Endothelial cell of umbilical vein (primary cell): Measurements from ENCODE around the gene SLC24A3. TPM values are rescaled to one million over a fixed set of nuclear protein-coding genes. Genes with fewer than 3 reads are reported as not detected.

Source experiments
- BruUV-seq: library from RNA; stranded (reverse); fragments of 400-500 nt; replicated peaks from 2 replicates; lab custom pipeline; 2021; lab: Mats Ljungman, UMichigan
- CTCF ChIA-PET: fragments of 300-600, 350-600 bp; sonication (Branson Sonifier 250); formaldehyde crosslinking; loops from one replicate; lab custom pipeline; 2021; ENCODE audit warnings: antibody characterized with exemption, inconsistent platforms; lab: Charles Lee
- POLR2A ChIA-PET: fragments of 300-600, 350-600 bp; sonication (Branson Sonifier 250); formaldehyde crosslinking; loops from one replicate; lab custom pipeline; 2021; ENCODE audit warnings: antibody characterized with exemption, inconsistent platforms; lab: Charles Lee
- DNase-seq: peaks from one replicate; pipeline ENCODE4 v3.0.0-alpha.2; 2011; ENCODE audit warnings: low read depth, low spot score
- FAIRE-seq: peaks from 2 replicates; lab custom pipeline; 2011; peaks lifted over from hg19 to GRCh38; lab: Jason Lieb, UNC
- H2AFZ ChIP-seq: 2 replicates; pipeline ENCODE4 v1.6.0; 2012; ENCODE audit warnings: low read depth, low read length, control low read depth, inconsistent platforms
- H3K27ac ChIP-seq: 2 replicates; pipeline ENCODE4 v1.5.1; 2011; ENCODE audit warnings: low read depth, mild to moderate bottlenecking, control low read depth, low read length, moderate library complexity; ENCODE audit not compliant: insufficient read depth
- H3K27me3 ChIP-seq, 2 experiments: 2 replicates each; pipeline versions ENCODE4 v1.6.0 to v1.6.1; 2011; ENCODE audit warnings: low read length in 2 of 2, mixed read lengths in 1 of 2; ENCODE audit not compliant: control insufficient read depth in 2 of 2, insufficient read depth in 2 of 2
- H3K36me3 ChIP-seq, 2 experiments: 2 replicates in 1 of 2; 3 replicates in 1 of 2; pipeline ENCODE4 v1.5.1; 2011; ENCODE audit warnings: low read length in 2 of 2, mild to moderate bottlenecking in 1 of 2, moderate library complexity in 1 of 2; ENCODE audit not compliant: control insufficient read depth in 2 of 2, insufficient read depth in 2 of 2; ENCODE audit errors: extremely low read depth in 1 of 2
- H3K4me1 ChIP-seq: 3 replicates; pipeline ENCODE4 v1.5.1; 2011; ENCODE audit warnings: mild to moderate bottlenecking, low read length; ENCODE audit not compliant: control insufficient read depth, insufficient read depth; ENCODE audit errors: extremely low read depth
- H3K4me2 ChIP-seq: 2 replicates; pipeline ENCODE4 v1.6.1; 2011; ENCODE audit warnings: low read length, control low read depth, mixed read lengths; ENCODE audit not compliant: insufficient read depth
- H3K4me3 ChIP-seq, 3 experiments: fragments of 200-600 bp in 1 of 3; sonication (generic), shearing (Covaris generic) in 1 of 3; replicated peaks in 1 of 3; 2 replicates each; pipeline ENCODE4 v1.5.1; 2011 to 2016; ENCODE audit warnings: control low read depth in 3 of 3, low read length in 3 of 3, mild to moderate bottlenecking in 2 of 3, inconsistent platforms in 1 of 3, low read depth in 1 of 3, moderate library complexity in 1 of 3; ENCODE audit not compliant: insufficient read depth in 1 of 3
- H3K79me2 ChIP-seq: 2 replicates; pipeline ENCODE4 v1.6.0; 2012; ENCODE audit warnings: low read length, inconsistent platforms; ENCODE audit not compliant: control insufficient read depth, insufficient read depth
- H3K9ac ChIP-seq: replicated peaks from 2 replicates; pipeline ENCODE3; 2011; ENCODE audit warnings: low read length, control low read depth; ENCODE audit not compliant: insufficient read depth; ENCODE audit errors: extremely low read depth
- H3K9me1 ChIP-seq: replicated peaks from 3 replicates; pipeline ENCODE4 v1.6.0; 2011; ENCODE audit warnings: mild to moderate bottlenecking, low read length; ENCODE audit not compliant: control insufficient read depth, insufficient read depth; ENCODE audit errors: extremely low read depth
- H3K9me3 ChIP-seq: replicated peaks from 2 replicates; pipeline ENCODE4 v1.5.1; 2012; ENCODE audit warnings: low read length, inconsistent platforms; ENCODE audit not compliant: control insufficient read depth, insufficient read depth
- H4K20me1 ChIP-seq: replicated peaks from 2 replicates; pipeline ENCODE3; 2011; ENCODE audit warnings: mild to moderate bottlenecking, low read length; ENCODE audit not compliant: control insufficient read depth, insufficient read depth; ENCODE audit errors: extremely low read depth
- CTCF ChIP-seq, 2 donors: IDR thresholded peaks; 1 replicate in 1 of 2; 2 replicates in 1 of 2; pipeline ENCODE4 v1.5.1; 2011; ENCODE audit warnings: low read length in 2 of 2, mild to moderate bottlenecking in 2 of 2, moderate library complexity in 2 of 2, control low read depth in 1 of 2, inconsistent platforms in 1 of 2, low read depth in 1 of 2; ENCODE audit not compliant: insufficient read depth in 1 of 2; ENCODE audit errors: extremely low read depth in 1 of 2
- EZH2 ChIP-seq: IDR thresholded peaks from 2 replicates; pipeline ENCODE4 v1.6.1; 2012; ENCODE audit warnings: borderline replicate concordance, low read depth, mild to moderate bottlenecking, moderate library complexity, low read length, inconsistent platforms; ENCODE audit not compliant: severe bottlenecking
- FOS ChIP-seq: IDR thresholded peaks from 2 replicates; pipeline ENCODE4 v1.6.1; 2011; ENCODE audit warnings: mild to moderate bottlenecking, low read length, moderate library complexity, borderline replicate concordance; ENCODE audit not compliant: insufficient read depth
- GATA2 ChIP-seq: IDR thresholded peaks from 2 replicates; pipeline ENCODE4 v1.7.0; 2011; ENCODE audit warnings: low read depth, mild to moderate bottlenecking, moderate library complexity, mixed read lengths, low read length; ENCODE audit not compliant: insufficient read length, insufficient read depth
- JUN ChIP-seq: IDR thresholded peaks from 2 replicates; pipeline ENCODE4 v1.6.1; 2011; ENCODE audit warnings: borderline replicate concordance, low read depth; ENCODE audit not compliant: insufficient read length, insufficient read depth
- MAX ChIP-seq: IDR thresholded peaks from 2 replicates; pipeline ENCODE4 v1.6.1; 2011; ENCODE audit not compliant: insufficient read depth, insufficient read length
- MYC ChIP-seq: IDR thresholded peaks from one replicate; pipeline ENCODE4 v1.6.1; 2011; ENCODE audit warnings: mild to moderate bottlenecking, low read depth, low read length
- POLR2A ChIP-seq: IDR thresholded peaks from 2 replicates; pipeline ENCODE4 v1.6.1; 2012; ENCODE audit warnings: low read depth, mild to moderate bottlenecking, control low read depth, low read length
- POLR2AphosphoS5 ChIP-seq: IDR thresholded peaks from 2 replicates; pipeline ENCODE4 v1.6.1; 2012; ENCODE audit warnings: low read depth, mild to moderate bottlenecking, control low read depth, low read length, moderate library complexity; ENCODE audit not compliant: insufficient read depth
- dilution Hi-C: fragments of 300-500 bp; cut with MboI; formaldehyde crosslinking; loops from one replicate; pipeline ENCODE4 v1.15.0; 2019; ENCODE audit warnings: low sequenced_read_pairs; ENCODE audit not compliant: extremely low pct_ligation_motif_present
- intact Hi-C: fragments of 100-400 bp; cut with micrococcal nuclease; formaldehyde crosslinking; loops from one replicate; pipeline ENCODE4 v1.10.0; 2022
- polyA plus RNA-seq, 4 experiments: library from polyadenylated mRNA; depleted of rRNA in 3 of 4; stranded (reverse) in 3 of 4; unstranded in 1 of 4; fragments of >200 nt; gene quantifications; 2 replicates each; pipeline versions ENCODE4 v1.2.1 to v1.2.3, GENCODE V29; 2011 to 2012; ENCODE audit warnings: missing spikeins in 1 of 4
- total RNA-seq: library from RNA; stranded (reverse); gene quantifications from 2 replicates; pipeline ENCODE4 v1.2.3, GENCODE V29; 2021

The SLC24A3 gene
- total and polyA plus RNA-seq, 2 donors (not counting 3 experiments of a cell fraction or from before 2014, with no cell fraction given) = not detected

- no peak overlapping the region for H3K4me2 ChIP-seq
- no peaks in the 10 kb centered on the region for H3K27me3 ChIP-seq
- H3K79me2 ChIP-seq = no peaks in the 10 kb centered on the region
- TF ChIP-seq JUN = no peak
- TF ChIP-seq FOS = no peak
- no peak for TF ChIP-seq MYC
- TF ChIP-seq POLR2A = no peak
- no peak for TF ChIP-seq MAX
- TF ChIP-seq CTCF (IDR thresholded peaks at IDR 0.05; ENCODE audit: extremely low read depth in 1 of 2, insufficient read depth in 1 of 2, low read depth in 1 of 2, low read length in 2 of 2) = no peak
- TF ChIP-seq EZH2 = no peak
- no peak for TF ChIP-seq GATA2
- TF ChIP-seq POLR2AphosphoS5 = no peak
- ChIA-PET CTCF (no interaction called here), POLR2A (no interaction called here)
- intact Hi-C loops (no loop called here), dilution Hi-C loops (no loop called here)
- no peak overlapping the region for H3K9ac ChIP-seq
- no peaks in the 10 kb centered on the region for H4K20me1 ChIP-seq
- H3K9me3 ChIP-seq = no peaks in the 10 kb centered on the region
- no peaks in the 10 kb centered on the region for H3K4me1 ChIP-seq
- DNase-seq = no peak
- no peak for FAIRE-seq
- no peak overlapping the region for H3K27ac ChIP-seq
- no TSS peak for BruUV-seq
- no peaks in the 10 kb centered on the region for H3K9me1 ChIP-seq
- no peak overlapping the region for H2AFZ ChIP-seq
- H3K36me3 ChIP-seq = no peaks in the 10 kb centered on the region
- H3K4me3 ChIP-seq = no peak overlapping the region
Observed at GRCh38 chr20:19384940-19385339, 172.5 kb downstream of the SLC24A3 start.
